ENCODE measurements around the gene MXD4. TPM values are rescaled to one million over a fixed set of nuclear protein-coding genes. Genes with fewer than 3 reads are reported as not detected.

The MXD4 gene
- polyA plus RNA-seq, 1 of the 3 experiments (the other 2 are of a cell fraction) = 38.6 TPM

- Histone ChIP-seq H3K9me2 (no peaks in the 10 kb centered on the region), H3K4me1 (ENCODE audit: control insufficient read depth in 1 of 2, insufficient read depth in 2 of 2, low read depth in 1 of 2, low read length in 1 of 2) (peaks cover 5 to 73% of the 10 kb centered on the region in 2 experiments; a peak in 2 of 4 replicates), H3K79me2 (ENCODE audit: insufficient read depth) (peaks cover 41% of the 10 kb centered on the region), H4K20me1 (ENCODE audit: insufficient read depth) (peaks cover 58% of the 10 kb centered on the region), H3F3A (replicated peaks; ENCODE audit: insufficient read depth) (no peaks in the 10 kb centered on the region), H2AFZ (ENCODE audit: low read depth) (no peak overlapping the region), H3K9ac (peak overlapping the region; percentile 83; the same call in 1 of the 2 replicates), H3K4me3 (ENCODE audit: low read depth in 2 of 2, low read length in 1 of 2) (peak overlapping the region; percentile 83 to 87), H3K27ac (ENCODE audit: low read depth in 2 of 2, low read length in 1 of 2) (no peak overlapping the region; a peak in 1 of 4 replicates), H3K36me3 (replicated peaks in 1 of 2; ENCODE audit: control insufficient read depth in 1 of 2, insufficient read depth in 2 of 2, low read length in 1 of 2) (peaks cover 0 to 34% of the 10 kb centered on the region in 2 experiments), H3K4me2 (peak overlapping the region; percentile 91), H3K27me3 (ENCODE audit: insufficient read depth) (no peaks in the 10 kb centered on the region), H3K9me3 (no peaks in the 10 kb centered on the region)
- CTCF ChIA-PET = interaction anchor here (0.8 to 1.7 kb wide), 2 partner anchors 9 to 40 kb away, joined by 3 to 4 read pairs; no protein-coding TSS in a partner anchor
- TF ChIP-seq FOXM1 (IDR thresholded peaks at IDR 0.05; ENCODE audit: low read depth) = no peak
- TF ChIP-seq RAD21 (IDR thresholded peaks at IDR 0.05; ENCODE audit: low read length) = no peak
- no peak for TF ChIP-seq USF1 (IDR thresholded peaks at IDR 0.05; ENCODE audit: borderline replicate concordance, low read depth)
- TF ChIP-seq TAF1 (IDR thresholded peaks at IDR 0.05; ENCODE audit: borderline replicate concordance, low read depth, low read length) = no peak
- TF ChIP-seq EP300 (IDR thresholded peaks at IDR 0.05; ENCODE audit: borderline replicate concordance in 1 of 2, low read depth in 1 of 2, low read length in 1 of 2) = no peak
- no peak for TF ChIP-seq POLR2AphosphoS5 (IDR thresholded peaks at IDR 0.05; ENCODE audit: low read depth, low read length)
- TF ChIP-seq IRF3 (IDR thresholded peaks at IDR 0.05; ENCODE audit: low read depth, low read length) = no peak
- no peak for TF ChIP-seq MXI1 (IDR thresholded peaks at IDR 0.05; ENCODE audit: low read depth, low read length)
- TF ChIP-seq NFIC (IDR thresholded peaks at IDR 0.05; ENCODE audit: borderline replicate concordance) = no peak
- TF ChIP-seq ZBTB33 (IDR thresholded peaks at IDR 0.05; ENCODE audit: borderline replicate concordance, low read depth) = no peak
- no peak for TF ChIP-seq RCOR1 (IDR thresholded peaks at IDR 0.05; ENCODE audit: low read length)
- no peak for TF ChIP-seq GABPA (IDR thresholded peaks at IDR 0.05; ENCODE audit: low read depth)
- no peak for TF ChIP-seq SMC3 (IDR thresholded peaks at IDR 0.05; ENCODE audit: low read depth, low read length)
- TF ChIP-seq GATA2 (CRISPR knock-in tag; IDR thresholded peaks at IDR 0.05) = no peak
- 94% methylated on average over 2 of the region's 15 CpGs for WGBS (ENCODE audit: low lambda C conversion rate)
- POLR2A ChIA-PET = interaction anchor here (1.3 kb wide), 1 partner anchor 9 kb away, joined by 6 read pairs; no protein-coding TSS in a partner anchor
- no peak for DNase-seq
Observed at GRCh38 chr4:2259541-2260343, 2.2 kb downstream of the MXD4 start.

All from SK-N-SH (cell line).